Natural killer cell treated with Interleukin-12 subunit alpha and Interleukin-12 subunit beta and Interleukin-15 and Interleukin-18, amount 100 ng/mL, for 72 hours (primary cell): ENCODE measurements around the gene XIAP. TPM values are rescaled to one million over a fixed set of nuclear protein-coding genes. Genes with fewer than 3 reads are reported as not detected.

Experiments
- ATAC-seq, 2 donors: fragments of 150-1000 bp; cut with Tn5 transposase in 1 of 2; sonication (Bioruptor Pico), chemical (Tn5 transposase) in 1 of 2; 2 replicates each; pipeline ENCODE4 v1.10.0; 2021
- DNase-seq: peaks from one replicate; pipeline ENCODE4 v3.0.0; 2022; ENCODE audit warnings: low spot score
- H3K27ac Mint-ChIP-seq, 2 donors: 1 replicate in 1 of 2; 2 replicates in 1 of 2; pipeline ENCODE4 v1.8.0; 2022; ENCODE audit warnings: mixed read lengths in 2 of 2, mild to moderate bottlenecking in 1 of 2, moderate library complexity in 1 of 2
- H3K27me3 Mint-ChIP-seq, 2 donors: 1 replicate in 1 of 2; 2 replicates in 1 of 2; pipeline ENCODE4 v1.8.0; 2022; ENCODE audit warnings: mixed read lengths in 2 of 2
- H3K36me3 Mint-ChIP-seq: one replicate; pipeline ENCODE4 v1.8.0; 2022; ENCODE audit warnings: mixed read lengths
- H3K4me1 Mint-ChIP-seq, 2 donors: 1 replicate in 1 of 2; 2 replicates in 1 of 2; pipeline ENCODE4 v1.8.0; 2022; ENCODE audit warnings: low read depth in 2 of 2, mixed read lengths in 2 of 2, mild to moderate bottlenecking in 1 of 2
- H3K4me3 Mint-ChIP-seq: one replicate; pipeline ENCODE4 v1.8.0; 2022; ENCODE audit warnings: mixed read lengths
- H3K9me3 Mint-ChIP-seq: 2 replicates; pipeline ENCODE4 v1.8.0; 2022; ENCODE audit warnings: mixed read lengths
- total RNA-seq, 2 donors: library from RNA; stranded (reverse); gene quantifications; one replicate each; pipeline ENCODE4 v1.2.3, GENCODE V29; 2022

Gene XIAP
- total RNA-seq, 2 donors from 2014 or later = 56.1 to 63.8 TPM

- Mint-ChIP-seq H3K4me3 (no peak overlapping the region), H3K27ac (no peak overlapping the region), H3K36me3 (no peaks in the 10 kb centered on the region)
Observed at GRCh38 chrX:123943074-123943473, 83.2 kb downstream of the XIAP start.

GRCh38 chrX:123943488-123943887, 83.6 kb downstream of the XIAP start:
- Mint-ChIP-seq H3K36me3 (no peaks in the 10 kb centered on the region), H3K4me3 (no peak overlapping the region)

More at GRCh38 chrX:123943074-123943473, 83.2 kb downstream of the XIAP start:
- no peaks in the 10 kb centered on the region for H3K9me3 Mint-ChIP-seq
- no peak for DNase-seq
- no peaks in the 10 kb centered on the region for H3K4me1 Mint-ChIP-seq
- H3K27me3 Mint-ChIP-seq = no peaks in the 10 kb centered on the region
- no peak for ATAC-seq

GRCh38 chrX:123949846-123950245, 90.0 kb downstream of the XIAP start:
- H3K4me3 Mint-ChIP-seq = no peak overlapping the region
- DNase-seq (no peak), ATAC-seq (no peak)
- no peaks in the 10 kb centered on the region for H3K9me3 Mint-ChIP-seq
- H3K27me3 Mint-ChIP-seq = no peaks in the 10 kb centered on the region
- no peak overlapping the region for H3K27ac Mint-ChIP-seq
- H3K36me3 Mint-ChIP-seq = no peaks in the 10 kb centered on the region
- H3K4me1 Mint-ChIP-seq = peaks cover 0 to 5% of the 10 kb centered on the region in 2 donors

More at GRCh38 chrX:123943488-123943887, 83.6 kb downstream of the XIAP start:
- no peak for ATAC-seq
- Mint-ChIP-seq H3K4me1 (no peaks in the 10 kb centered on the region), H3K27me3 (no peaks in the 10 kb centered on the region), H3K9me3 (no peaks in the 10 kb centered on the region), H3K27ac (no peak overlapping the region)
- no peak for DNase-seq

- H3K27me3 Mint-ChIP-seq = no peaks in the 10 kb centered on the region
- ATAC-seq (no peak), DNase-seq (no peak)
Observed at GRCh38 chrX:123959281-123960063, 99.6 kb downstream of the XIAP start.

GRCh38 chrX:123960956-123961267, 101.1 kb downstream of the XIAP start:
- H3K4me1 Mint-ChIP-seq = peaks cover 16 to 26% of the 10 kb centered on the region in 2 donors
- peak overlapping the region; percentile 100 for H3K4me3 Mint-ChIP-seq
- no peaks in the 10 kb centered on the region for H3K9me3 Mint-ChIP-seq
- no peak for ATAC-seq
- H3K27ac Mint-ChIP-seq = peak overlapping the region; percentile 97 to 100
- peaks cover 16% of the 10 kb centered on the region for H3K36me3 Mint-ChIP-seq
- H3K27me3 Mint-ChIP-seq = no peaks in the 10 kb centered on the region
- DNase-seq = no peak

More at GRCh38 chrX:123959281-123960063, 99.6 kb downstream of the XIAP start:
- Mint-ChIP-seq H3K36me3 (peaks cover 16% of the 10 kb centered on the region), H3K9me3 (no peaks in the 10 kb centered on the region), H3K4me1 (peaks cover 14 to 22% of the 10 kb centered on the region in 2 donors), H3K27ac (peak overlapping the region; percentile 97 to 100), H3K4me3 (peak overlapping the region; percentile 100)

- Mint-ChIP-seq H3K9me3 (no peaks in the 10 kb centered on the region), H3K4me1 (peaks cover 19 to 27% of the 10 kb centered on the region in 2 donors), H3K27me3 (no peaks in the 10 kb centered on the region), H3K4me3 (peak within 1 kb of the TSS; percentile 100), H3K27ac (peak within 1 kb of the TSS; percentile 97 to 100), H3K36me3 (peaks cover 16% of the 10 kb centered on the region)
- ATAC-seq = peak; percentile 18 to 21
- DNase-seq = peak; percentile 67
Observed at GRCh38 chrX:123961268-123962005, 101.6 kb downstream of the XIAP start, which contains the start of gene STAG2. STAG2 (plus strand) TSS chrX:123961706; CDS start chrX:124022628, 60,922 bp downstream.

GRCh38 chrX:123962006-123962467, 102.2 kb downstream of the XIAP start:
- peaks cover 16% of the 10 kb centered on the region for H3K36me3 Mint-ChIP-seq
- peaks cover 21 to 32% of the 10 kb centered on the region in 2 donors for H3K4me1 Mint-ChIP-seq
- H3K27me3 Mint-ChIP-seq = no peaks in the 10 kb centered on the region
- H3K4me3 Mint-ChIP-seq = peak overlapping the region; percentile 100
- H3K9me3 Mint-ChIP-seq = no peaks in the 10 kb centered on the region
- peak overlapping the region; percentile 97 to 100 for H3K27ac Mint-ChIP-seq
- ATAC-seq (no peak), DNase-seq (no peak)

- Mint-ChIP-seq H3K4me3 (peak overlapping the region; percentile 100), H3K4me1 (peaks cover 22 to 32% of the 10 kb centered on the region in 2 donors), H3K27ac (peak overlapping the region; percentile 97 to 100), H3K27me3 (no peaks in the 10 kb centered on the region), H3K36me3 (peaks cover 16% of the 10 kb centered on the region), H3K9me3 (no peaks in the 10 kb centered on the region)
- DNase-seq (peak; percentile 88), ATAC-seq (peak; percentile 79 to 84)
Observed at GRCh38 chrX:123962794-123963373, 103.0 kb downstream of the XIAP start.

Other genes with a start within 250 kb of the XIAP start
- gene THOC2, start 127.0 kb upstream of the XIAP start, total RNA-seq = 10 to 100 TPM; 96.5 to 98.2 TPM
- gene STAG2, start 101.7 kb downstream of the XIAP start, total RNA-seq = 10 to 100 TPM; 89.4 to 96.9 TPM